Activated T-cell treated with anti-CD3 and anti-CD28 coated beads, Interleukin-2, amount 50 U/mL, for 4 hours (primary cell): Measurements from ENCODE around the gene BNC2. TPM values are rescaled to one million over a fixed set of nuclear protein-coding genes. Genes with fewer than 3 reads are reported as not detected.

ENCODE experiments used
- ATAC-seq, 2 donors: fragments of 200-7000 bp; cut with Tn5 transposase; one replicate each; pipeline ENCODE4 v1.10.0; 2021
- DNase-seq: peaks from one replicate; pipeline ENCODE4 v3.0.0-alpha.2; 2020
- H3K27me3 Mint-ChIP-seq: one replicate; pipeline ENCODE4 v1.8.0; 2021; ENCODE audit warnings: low read depth, mixed read lengths
- H3K36me3 Mint-ChIP-seq: one replicate; pipeline ENCODE4 v1.8.0; 2022; ENCODE audit warnings: mixed read lengths; ENCODE audit not compliant: insufficient read depth
- H3K4me1 Mint-ChIP-seq: one replicate; pipeline ENCODE4 v1.8.0; 2021; ENCODE audit warnings: low read depth, mixed read lengths
- H3K4me3 Mint-ChIP-seq: one replicate; pipeline ENCODE4 v1.8.0; 2021; ENCODE audit warnings: mild to moderate bottlenecking, moderate library complexity, mixed read lengths
- H3K9me3 Mint-ChIP-seq: one replicate; pipeline ENCODE4 v1.8.0; 2021; ENCODE audit warnings: mixed read lengths
- total RNA-seq, 3 donors: library from RNA; stranded (reverse); gene quantifications; one replicate each; pipeline ENCODE4 v1.2.1, GENCODE V29; 2021

BNC2 gene
- total RNA-seq, 3 donors from 2014 or later = 0.08 to 0.29 (median 0.25) TPM

- ATAC-seq = no peak
- Mint-ChIP-seq H3K4me3 (no peak overlapping the region), H3K36me3 (no peaks in the 10 kb centered on the region), H3K9me3 (peaks cover 6% of the 10 kb centered on the region), H3K4me1 (no peaks in the 10 kb centered on the region), H3K27me3 (no peaks in the 10 kb centered on the region)
- DNase-seq = no peak
Observed at GRCh38 chr9:16612627-16613026, 257.8 kb downstream of the BNC2 start.

DNA sequence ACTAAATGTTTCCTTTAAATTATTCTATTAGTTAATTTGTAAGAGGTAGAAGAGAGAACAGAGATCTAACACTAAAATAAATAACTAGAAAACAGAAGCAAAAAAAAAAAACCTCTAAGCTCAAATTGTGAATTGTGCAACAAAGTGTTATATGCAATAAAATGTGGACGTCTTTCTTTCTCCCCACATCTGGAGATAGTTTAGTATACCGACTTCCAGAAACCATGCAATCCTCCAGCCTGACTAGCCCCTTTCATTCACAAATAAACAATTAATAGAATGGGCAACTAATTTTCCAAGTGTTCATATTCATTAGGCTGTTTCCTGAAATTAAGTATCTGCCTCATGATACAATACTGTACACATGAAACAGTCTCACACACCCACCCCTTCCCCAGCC, 258.5 kb downstream of the BNC2 start:
- Mint-ChIP-seq H3K36me3 (no peaks in the 10 kb centered on the region), H3K27me3 (no peaks in the 10 kb centered on the region), H3K4me1 (no peaks in the 10 kb centered on the region), H3K9me3 (peaks cover 6% of the 10 kb centered on the region), H3K4me3 (no peak overlapping the region)
- no peak for DNase-seq
- ATAC-seq = no peak

- H3K9me3 Mint-ChIP-seq = peaks cover 6% of the 10 kb centered on the region
- ATAC-seq (no peak), DNase-seq (no peak)
- no peaks in the 10 kb centered on the region for H3K4me1 Mint-ChIP-seq
- no peaks in the 10 kb centered on the region for H3K36me3 Mint-ChIP-seq
- H3K4me3 Mint-ChIP-seq = no peak overlapping the region
- no peaks in the 10 kb centered on the region for H3K27me3 Mint-ChIP-seq
Observed at GRCh38 chr9:16611001-16611400, 259.5 kb downstream of the BNC2 start.

- Mint-ChIP-seq H3K4me1 (no peaks in the 10 kb centered on the region), H3K36me3 (no peaks in the 10 kb centered on the region), H3K27me3 (no peaks in the 10 kb centered on the region), H3K9me3 (peaks cover 6% of the 10 kb centered on the region), H3K4me3 (no peak overlapping the region)
- no peak for ATAC-seq
- no peak for DNase-seq
Observed at GRCh38 chr9:16610538-16610937, 259.9 kb downstream of the BNC2 start.

- no peak for DNase-seq
- no peak for ATAC-seq
- Mint-ChIP-seq H3K36me3 (no peaks in the 10 kb centered on the region), H3K4me1 (no peaks in the 10 kb centered on the region), H3K4me3 (no peak overlapping the region), H3K27me3 (no peaks in the 10 kb centered on the region), H3K9me3 (peaks cover 6% of the 10 kb centered on the region)
Observed at GRCh38 chr9:16608906-16609305, 261.6 kb downstream of the BNC2 start.

GRCh38 chr9:16602494-16602893, 268.0 kb downstream of the BNC2 start:
- Mint-ChIP-seq H3K4me1 (no peaks in the 10 kb centered on the region), H3K36me3 (no peaks in the 10 kb centered on the region), H3K9me3 (peaks cover 4% of the 10 kb centered on the region), H3K27me3 (no peaks in the 10 kb centered on the region), H3K4me3 (no peak overlapping the region)
- ATAC-seq = no peak
- no peak for DNase-seq

DNA sequence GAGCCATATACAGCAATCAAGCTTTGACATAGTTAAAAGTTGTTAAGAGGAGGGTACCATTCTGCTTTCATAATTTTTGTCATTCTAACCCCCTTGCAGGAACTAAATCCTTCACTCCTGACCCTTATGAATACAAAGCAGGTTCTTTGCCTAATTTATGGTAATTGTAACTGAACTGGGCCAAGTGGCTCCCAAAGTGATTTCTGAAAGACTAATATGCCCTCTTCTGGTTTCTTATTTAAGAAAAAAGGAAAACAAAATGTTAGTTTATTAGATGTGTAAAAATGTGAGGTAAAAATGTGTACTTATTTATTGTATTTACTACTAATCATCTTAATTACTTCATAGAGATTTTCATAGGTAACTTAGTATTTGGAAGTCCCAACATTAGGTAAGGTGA, 268.5 kb downstream of the BNC2 start:
- peaks cover 4% of the 10 kb centered on the region for H3K9me3 Mint-ChIP-seq
- ATAC-seq (no peak), DNase-seq (no peak)
- H3K4me1 Mint-ChIP-seq = no peaks in the 10 kb centered on the region
- no peaks in the 10 kb centered on the region for H3K36me3 Mint-ChIP-seq
- no peak overlapping the region for H3K4me3 Mint-ChIP-seq
- no peaks in the 10 kb centered on the region for H3K27me3 Mint-ChIP-seq

- DNase-seq (no peak), ATAC-seq (no peak)
- H3K36me3 Mint-ChIP-seq = no peaks in the 10 kb centered on the region
- no peak overlapping the region for H3K4me3 Mint-ChIP-seq
- peaks cover 4% of the 10 kb centered on the region for H3K9me3 Mint-ChIP-seq
- H3K4me1 Mint-ChIP-seq = no peaks in the 10 kb centered on the region
- no peaks in the 10 kb centered on the region for H3K27me3 Mint-ChIP-seq
Observed at GRCh38 chr9:16598316-16598715, 272.2 kb downstream of the BNC2 start.

GRCh38 chr9:16597136-16597535, 273.3 kb downstream of the BNC2 start:
- H3K27me3 Mint-ChIP-seq = no peaks in the 10 kb centered on the region
- no peaks in the 10 kb centered on the region for H3K4me1 Mint-ChIP-seq
- peaks cover 4% of the 10 kb centered on the region for H3K9me3 Mint-ChIP-seq
- no peak for DNase-seq
- no peak overlapping the region for H3K4me3 Mint-ChIP-seq
- no peak for ATAC-seq
- no peaks in the 10 kb centered on the region for H3K36me3 Mint-ChIP-seq

- Mint-ChIP-seq H3K4me1 (no peaks in the 10 kb centered on the region), H3K36me3 (no peaks in the 10 kb centered on the region), H3K9me3 (peaks cover 3% of the 10 kb centered on the region), H3K27me3 (no peaks in the 10 kb centered on the region), H3K4me3 (no peak overlapping the region)
- ATAC-seq (no peak), DNase-seq (no peak)
Observed at GRCh38 chr9:16595227-16595626, 275.2 kb downstream of the BNC2 start.

- Mint-ChIP-seq H3K9me3 (peaks cover 3% of the 10 kb centered on the region), H3K4me3 (no peak overlapping the region), H3K27me3 (no peaks in the 10 kb centered on the region), H3K36me3 (no peaks in the 10 kb centered on the region), H3K4me1 (no peaks in the 10 kb centered on the region)
- ATAC-seq (no peak), DNase-seq (no peak)
Observed at GRCh38 chr9:16594787-16595186, 275.7 kb downstream of the BNC2 start.

- no peaks in the 10 kb centered on the region for H3K27me3 Mint-ChIP-seq
- DNase-seq (no peak), ATAC-seq (no peak)
- no peaks in the 10 kb centered on the region for H3K36me3 Mint-ChIP-seq
- no peak overlapping the region for H3K4me3 Mint-ChIP-seq
- peaks cover 3% of the 10 kb centered on the region for H3K9me3 Mint-ChIP-seq
- H3K4me1 Mint-ChIP-seq = no peaks in the 10 kb centered on the region
Observed at GRCh38 chr9:16593746-16594145, 276.7 kb downstream of the BNC2 start.

- H3K4me1 Mint-ChIP-seq = no peaks in the 10 kb centered on the region
- H3K36me3 Mint-ChIP-seq = no peaks in the 10 kb centered on the region
- H3K4me3 Mint-ChIP-seq = no peak overlapping the region
- no peaks in the 10 kb centered on the region for H3K27me3 Mint-ChIP-seq
- H3K9me3 Mint-ChIP-seq = peaks cover 7% of the 10 kb centered on the region
- DNase-seq = no peak
- ATAC-seq = no peak
Observed at GRCh38 chr9:16591092-16591491, 279.4 kb downstream of the BNC2 start.

DNA sequence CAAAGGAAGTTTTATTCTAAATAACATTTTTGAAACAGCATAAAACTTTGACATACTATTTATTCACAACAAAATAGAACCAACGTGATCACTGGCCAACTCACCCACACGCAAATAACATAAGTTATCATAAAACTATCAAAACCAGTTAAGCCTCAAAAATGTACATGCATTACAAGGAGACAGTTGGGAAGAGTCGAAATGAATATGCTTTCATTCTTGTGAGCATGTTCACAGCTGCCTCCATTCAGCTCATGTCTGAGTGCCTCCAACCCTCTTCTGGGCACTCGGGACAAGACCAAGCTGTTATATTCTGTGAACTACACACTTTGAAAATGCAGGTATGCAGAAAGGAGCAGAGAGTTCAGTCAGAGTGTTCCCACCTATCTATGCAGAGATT, 284.9 kb downstream of the BNC2 start:
- Mint-ChIP-seq H3K9me3 (peaks cover 4% of the 10 kb centered on the region), H3K4me3 (no peak overlapping the region), H3K27me3 (no peaks in the 10 kb centered on the region), H3K4me1 (no peaks in the 10 kb centered on the region), H3K36me3 (no peaks in the 10 kb centered on the region)
- DNase-seq (no peak), ATAC-seq (no peak)

DNA sequence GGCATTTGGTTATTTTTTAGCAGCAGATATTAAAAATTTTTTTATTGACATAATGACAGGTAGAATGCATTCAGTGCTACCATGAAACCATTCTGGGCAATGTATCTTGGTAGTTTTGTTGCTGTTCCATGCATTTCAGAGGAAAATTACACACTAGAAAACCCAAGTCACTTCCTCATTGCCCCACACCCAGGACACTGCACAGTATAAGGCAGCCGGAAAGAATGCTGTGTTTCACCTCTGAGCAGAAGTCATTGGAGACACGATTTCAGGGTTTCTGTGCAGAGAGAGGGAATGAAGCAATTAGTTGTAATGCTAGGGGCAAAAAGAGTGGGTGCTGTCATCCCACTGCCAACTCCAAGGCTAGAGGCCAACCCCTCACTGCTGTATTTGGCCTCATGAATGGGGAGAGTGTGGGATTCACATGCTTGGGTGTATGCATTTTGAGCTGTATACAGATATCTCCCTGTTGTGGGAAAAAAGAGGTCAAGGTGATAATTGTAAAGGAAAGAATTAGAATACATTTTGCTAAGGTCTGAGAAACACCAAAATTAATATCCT, 290.5 kb downstream of the BNC2 start:
- DNase-seq = no peak
- no peak for ATAC-seq
- no peak overlapping the region for H3K4me3 Mint-ChIP-seq
- H3K27me3 Mint-ChIP-seq = no peaks in the 10 kb centered on the region
- H3K4me1 Mint-ChIP-seq = no peaks in the 10 kb centered on the region
- no peaks in the 10 kb centered on the region for H3K9me3 Mint-ChIP-seq
- H3K36me3 Mint-ChIP-seq = no peaks in the 10 kb centered on the region

- DNase-seq (no peak), ATAC-seq (no peak)
- Mint-ChIP-seq H3K9me3 (no peaks in the 10 kb centered on the region), H3K4me1 (no peaks in the 10 kb centered on the region), H3K36me3 (no peaks in the 10 kb centered on the region), H3K4me3 (no peak overlapping the region), H3K27me3 (no peaks in the 10 kb centered on the region)
Observed at GRCh38 chr9:16575986-16576245, 294.6 kb downstream of the BNC2 start.
